GM12875 (cell line): ENCODE results near the gene IL6.

Experiments used
- H3K4me3 ChIP-seq: one replicate; pipeline ENCODE4 v1.5.1; 2011; ENCODE audit warnings: low read depth, low read length, control low read depth
- TF ChIP-seq, protein P1 (sequence below): IDR thresholded peaks from 2 replicates; pipeline ENCODE4 v1.5.1; 2011; ENCODE audit warnings: low read depth, mild to moderate bottlenecking, control low read depth, inconsistent platforms, low read length, moderate library complexity, borderline replicate concordance; ENCODE audit not compliant: insufficient read depth

The IL6 gene

DNA sequence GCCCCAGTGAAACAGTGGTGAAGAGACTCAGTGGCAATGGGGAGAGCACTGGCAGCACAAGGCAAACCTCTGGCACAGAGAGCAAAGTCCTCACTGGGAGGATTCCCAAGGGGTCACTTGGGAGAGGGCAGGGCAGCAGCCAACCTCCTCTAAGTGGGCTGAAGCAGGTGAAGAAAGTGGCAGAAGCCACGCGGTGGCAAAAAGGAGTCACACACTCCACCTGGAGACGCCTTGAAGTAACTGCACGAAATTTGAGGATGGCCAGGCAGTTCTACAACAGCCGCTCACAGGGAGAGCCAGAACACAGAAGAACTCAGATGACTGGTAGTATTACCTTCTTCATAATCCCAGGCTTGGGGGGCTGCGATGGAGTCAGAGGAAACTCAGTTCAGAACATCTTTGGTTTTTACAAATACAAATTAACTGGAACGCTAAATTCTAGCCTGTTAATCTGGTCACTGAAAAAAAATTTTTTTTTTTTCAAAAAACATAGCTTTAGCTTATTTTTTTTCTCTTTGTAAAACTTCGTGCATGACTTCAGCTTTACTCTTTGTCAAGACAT, 574 bp upstream of the IL6 start:
- TF ChIP-seq, protein P1, sequence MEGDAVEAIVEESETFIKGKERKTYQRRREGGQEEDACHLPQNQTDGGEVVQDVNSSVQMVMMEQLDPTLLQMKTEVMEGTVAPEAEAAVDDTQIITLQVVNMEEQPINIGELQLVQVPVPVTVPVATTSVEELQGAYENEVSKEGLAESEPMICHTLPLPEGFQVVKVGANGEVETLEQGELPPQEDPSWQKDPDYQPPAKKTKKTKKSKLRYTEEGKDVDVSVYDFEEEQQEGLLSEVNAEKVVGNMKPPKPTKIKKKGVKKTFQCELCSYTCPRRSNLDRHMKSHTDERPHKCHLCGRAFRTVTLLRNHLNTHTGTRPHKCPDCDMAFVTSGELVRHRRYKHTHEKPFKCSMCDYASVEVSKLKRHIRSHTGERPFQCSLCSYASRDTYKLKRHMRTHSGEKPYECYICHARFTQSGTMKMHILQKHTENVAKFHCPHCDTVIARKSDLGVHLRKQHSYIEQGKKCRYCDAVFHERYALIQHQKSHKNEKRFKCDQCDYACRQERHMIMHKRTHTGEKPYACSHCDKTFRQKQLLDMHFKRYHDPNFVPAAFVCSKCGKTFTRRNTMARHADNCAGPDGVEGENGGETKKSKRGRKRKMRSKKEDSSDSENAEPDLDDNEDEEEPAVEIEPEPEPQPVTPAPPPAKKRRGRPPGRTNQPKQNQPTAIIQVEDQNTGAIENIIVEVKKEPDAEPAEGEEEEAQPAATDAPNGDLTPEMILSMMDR, result peak; percentile 67
- H3K4me3 ChIP-seq, result no peak overlapping the region

- no peak overlapping the region for H3K4me3 ChIP-seq
- TF ChIP-seq, protein P1, result no peak
These were observed 675 bp downstream of the IL6 start for GRCh38 chr7:22727714-22728035.

GRCh38 chr7:22728401-22729029, 1.5 kb downstream of the IL6 start:
- TF ChIP-seq, protein P1, result peak; percentile 54; the same call in 1 of the 2 replicates
- no peak overlapping the region for H3K4me3 ChIP-seq

GRCh38 chr7:22729180-22729825, 2.3 kb downstream of the IL6 start:
- H3K4me3 ChIP-seq, result no peak overlapping the region
- TF ChIP-seq, protein P1, result no peak

- no peak overlapping the region for H3K4me3 ChIP-seq
- TF ChIP-seq, protein P1, result no peak
These were observed 3.2 kb downstream of the IL6 start for GRCh38 chr7:22730066-22730710.

DNA sequence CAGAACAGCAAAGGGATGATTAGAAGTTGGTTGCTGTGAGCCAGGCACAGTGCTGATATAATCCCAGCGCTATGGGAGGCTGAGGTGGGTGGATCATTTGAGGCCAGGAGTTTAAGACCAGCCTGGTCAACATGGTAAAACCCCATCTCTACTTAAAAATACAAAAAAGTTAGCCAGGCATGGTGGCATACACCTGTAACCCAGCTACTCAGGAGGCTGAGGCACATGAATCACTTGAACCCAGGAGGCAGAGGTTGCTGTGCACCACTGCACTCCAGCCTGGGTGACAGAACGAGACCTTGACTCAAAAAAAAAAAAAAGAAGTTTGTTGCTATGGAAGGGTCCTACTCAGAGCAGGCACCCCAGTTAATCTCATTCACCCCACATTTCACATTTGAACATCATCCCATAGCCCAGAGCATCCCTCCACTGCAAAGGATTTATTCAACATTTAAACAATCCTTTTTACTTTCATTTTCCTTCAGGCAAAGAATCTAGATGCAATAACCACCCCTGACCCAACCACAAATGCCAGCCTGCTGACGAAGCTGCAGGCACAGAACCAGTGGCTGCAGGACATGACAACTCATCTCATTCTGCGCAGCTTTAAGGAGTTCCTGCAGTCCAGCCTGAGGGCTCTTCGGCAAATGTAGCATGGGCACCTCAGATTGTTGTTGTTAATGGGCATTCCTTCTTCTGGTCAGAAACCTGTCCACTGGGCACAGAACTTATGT, 4.1 kb downstream of the IL6 start:
- no peak overlapping the region for H3K4me3 ChIP-seq
- TF ChIP-seq, protein P1, result no peak
